Ishikawa (cell line): ENCODE measurements around the gene ARHGAP26.
A peak's percentile ranks its signal among the peaks of the same experiment; 100 is the strongest.

Experiments
- CEBPB ChIP-seq: IDR thresholded peaks from 2 replicates; pipeline ENCODE4 v1.6.1; 2012
- CREB1 ChIP-seq: IDR thresholded peaks from 2 replicates; pipeline ENCODE4 v1.6.1; 2012; ENCODE audit warnings: low read depth
- EGR1 ChIP-seq: IDR thresholded peaks from 2 replicates; pipeline ENCODE4 v1.6.1; 2012
- EP300 ChIP-seq: IDR thresholded peaks from 2 replicates; pipeline ENCODE4 v1.6.1; 2012; ENCODE audit warnings: borderline replicate concordance
- FOXM1 ChIP-seq: IDR thresholded peaks from 2 replicates; pipeline ENCODE4 v1.6.1; 2012; ENCODE audit warnings: low read depth, borderline replicate concordance
- MAX ChIP-seq: IDR thresholded peaks from 2 replicates; pipeline ENCODE4 v1.6.1; 2012
- NFIC ChIP-seq: IDR thresholded peaks from 2 replicates; pipeline ENCODE4 v1.6.1; 2012
- RAD21 ChIP-seq: IDR thresholded peaks from 2 replicates; pipeline ENCODE4 v1.6.1; 2012; ENCODE audit warnings: low read depth
- REST ChIP-seq: IDR thresholded peaks from 2 replicates; pipeline ENCODE4 v1.6.1; 2012; ENCODE audit warnings: low read depth, mild to moderate bottlenecking
- TAF1 ChIP-seq: IDR thresholded peaks from 2 replicates; pipeline ENCODE4 v1.6.1; 2012; ENCODE audit warnings: low read depth, mild to moderate bottlenecking
- TCF12 ChIP-seq: IDR thresholded peaks from 2 replicates; pipeline ENCODE4 v1.6.1; 2012; ENCODE audit warnings: low read depth
- TEAD4 ChIP-seq: IDR thresholded peaks from 2 replicates; pipeline ENCODE4 v1.6.1; 2012
- USF1 ChIP-seq: IDR thresholded peaks from 2 replicates; pipeline ENCODE4 v1.6.1; 2012
- YY1 ChIP-seq: IDR thresholded peaks from 2 replicates; pipeline ENCODE4 v1.6.1; 2012; ENCODE audit warnings: low read depth
- ZBTB7A ChIP-seq: IDR thresholded peaks from 2 replicates; pipeline ENCODE4 v1.6.1; 2012; ENCODE audit warnings: low read depth

Gene ARHGAP26

GRCh38 chr5:142771666-142772065 lies 1.5 kb downstream of the ARHGAP26 start:
- TF ChIP-seq MAX: no peak
- no peak for TF ChIP-seq EGR1
- no peak for TF ChIP-seq CREB1
- no peak for TF ChIP-seq RAD21
- no peak for TF ChIP-seq TAF1
- TF ChIP-seq NFIC: no peak
- TF ChIP-seq TCF12: no peak
- TF ChIP-seq USF1: no peak
- TF ChIP-seq REST: no peak
- no peak for TF ChIP-seq FOXM1
- TF ChIP-seq ZBTB7A: no peak

- no peak for TF ChIP-seq FOXM1
- TF ChIP-seq USF1: peak; percentile 59
- TF ChIP-seq REST: no peak
Observed at GRCh38 chr5:142772446-142773293, 2.5 kb downstream of the ARHGAP26 start.

- no peak for TF ChIP-seq CEBPB
- TF ChIP-seq ZBTB7A: no peak
- no peak for TF ChIP-seq YY1
- TF ChIP-seq TAF1: no peak
- TF ChIP-seq NFIC: no peak
- TF ChIP-seq FOXM1: no peak
- TF ChIP-seq MAX: no peak
- no peak for TF ChIP-seq TEAD4
- TF ChIP-seq CREB1: no peak
- TF ChIP-seq RAD21: no peak
- no peak for TF ChIP-seq EGR1
- no peak for TF ChIP-seq REST
- no peak for TF ChIP-seq USF1
- no peak for TF ChIP-seq EP300
- no peak for TF ChIP-seq TCF12
Observed at GRCh38 chr5:142777099-142777498, 6.9 kb downstream of the ARHGAP26 start.

GRCh38 chr5:142777850-142778249 lies 7.7 kb downstream of the ARHGAP26 start:
- TF ChIP-seq MAX (no peak), CEBPB (no peak), ZBTB7A (no peak), TCF12 (no peak), USF1 (no peak), CREB1 (no peak), FOXM1 (no peak), EGR1 (no peak), YY1 (no peak), TAF1 (no peak)
